Measurements from ENCODE around the gene BMP4.

BMP4 gene

GRCh38 chr14:53902307-53902706 is 54.3 kb downstream of the BMP4 start:
- in situ Hi-C loops (cut with MboI; ENCODE audit: low pct_unique_long_range_greater_than_20kb, low sequenced_read_pairs, unreplicated experiment) = no loop called here
- no peak for DNase-seq (ENCODE audit: low spot score)
- no peak for TF ChIP-seq CTCF (IDR thresholded peaks at IDR 0.05; ENCODE audit: extremely low read depth, insufficient read depth, missing control alignments)

- no peak for TF ChIP-seq CTCF (IDR thresholded peaks at IDR 0.05; ENCODE audit: extremely low read depth, insufficient read depth, missing control alignments)
- in situ Hi-C loops (cut with MboI; ENCODE audit: low pct_unique_long_range_greater_than_20kb, low sequenced_read_pairs, unreplicated experiment) = no loop called here
- DNase-seq (ENCODE audit: low spot score) = no peak
These were observed 56.1 kb downstream of the BMP4 start for GRCh38 chr14:53900499-53900898.

Measured in GM13977 (cell line).